Measurements from ENCODE around the gene SLC5A6. TPM values are rescaled to one million over a fixed set of nuclear protein-coding genes. Genes with fewer than 3 reads are reported as not detected.

Gene SLC5A6
- total RNA-seq, 1 experiment from 2014 or later, result 111 TPM

- ChIA-PET CTCF (interaction anchor here (0.6 kb wide), 1 partner anchor 10 kb away, joined by 3 read pairs; no protein-coding TSS in a partner anchor), POLR2A (no interaction called here)
- TF ChIP-seq IRF2 (CRISPR knock-in tag; IDR thresholded peaks at IDR 0.05; ENCODE audit: borderline replicate concordance, low read depth), result no peak
- peak; percentile 20; the same call in 1 of the 2 replicates for TF ChIP-seq GABPB1 (CRISPR knock-in tag; IDR thresholded peaks at IDR 0.05)
- no peak for TF ChIP-seq EMX1 (CRISPR knock-in tag; IDR thresholded peaks at IDR 0.05)
- TF ChIP-seq RELA (CRISPR knock-in tag; IDR thresholded peaks at IDR 0.05; ENCODE audit: borderline replicate concordance), result no peak
- TF ChIP-seq ATF1 (CRISPR knock-in tag; IDR thresholded peaks at IDR 0.05), result no peak
- no peak for TF ChIP-seq ZNF317 (CRISPR knock-in tag; IDR thresholded peaks at IDR 0.05; ENCODE audit: borderline replicate concordance, low read depth)
- no peak for TF ChIP-seq KAT7 (CRISPR knock-in tag; IDR thresholded peaks at IDR 0.05; ENCODE audit: borderline replicate concordance)
- no peaks in the 10 kb centered on the region for H3K4me1 Mint-ChIP-seq
- peaks cover 6% of the 10 kb centered on the region for H3K27me3 Mint-ChIP-seq (ENCODE audit: low read depth)
- no peak overlapping the region for H3K4me3 Mint-ChIP-seq
- DNase-seq (ENCODE audit: low spot score), result no peak
- H3K9me3 Mint-ChIP-seq, result 0 out of 2 replicates have a peak, but pooled peaks cover 5% of the 10 kb centered on the region
- H3K36me3 Mint-ChIP-seq, result no peaks in the 10 kb centered on the region
- no peak for ATAC-seq
- H3K27ac Mint-ChIP-seq, result no peak overlapping the region
Measured at GRCh38 chr2:27179344-27180000, 32.6 kb downstream of the SLC5A6 start.

- H3K27ac Mint-ChIP-seq, result no peak overlapping the region
- H3K4me1 Mint-ChIP-seq, result no peaks in the 10 kb centered on the region
- no peak overlapping the region for H3K4me3 Mint-ChIP-seq
- DNase-seq (ENCODE audit: low spot score) (no peak), ATAC-seq (no peak)
- H3K9me3 Mint-ChIP-seq, result no peaks in the 10 kb centered on the region
- ChIA-PET CTCF (interaction anchor here (1.1 kb wide), 1 partner anchor 13 kb away, joined by 4 read pairs; no protein-coding TSS in a partner anchor), POLR2A (no interaction called here)
- H3K36me3 Mint-ChIP-seq, result no peaks in the 10 kb centered on the region
- H3K27me3 Mint-ChIP-seq (ENCODE audit: low read depth), result peaks cover 6% of the 10 kb centered on the region
- TF ChIP-seq MLX (CRISPR knock-in tag; IDR thresholded peaks at IDR 0.05) (no peak), TEAD1 (CRISPR knock-in tag; IDR thresholded peaks at IDR 0.05) (no peak), ZNF219 (CRISPR knock-in tag; IDR thresholded peaks at IDR 0.05; ENCODE audit: borderline replicate concordance) (no peak), ATF2 (CRISPR knock-in tag; IDR thresholded peaks at IDR 0.05; ENCODE audit: borderline replicate concordance, low read depth) (no peak), NFYB (CRISPR knock-in tag; conservative IDR thresholded peaks at IDR 0.05; ENCODE audit: low read depth) (no peak), ZBTB21 (CRISPR knock-in tag; IDR thresholded peaks at IDR 0.05; ENCODE audit: borderline replicate concordance) (no peak), ESRRA (CRISPR knock-in tag; IDR thresholded peaks at IDR 0.05; ENCODE audit: borderline replicate concordance) (no peak), GRHL2 (CRISPR knock-in tag; IDR thresholded peaks at IDR 0.05; ENCODE audit: insufficient replicate concordance, severe bottlenecking) (no peak), RORB (CRISPR knock-in tag; IDR thresholded peaks at IDR 0.05) (no peak), ATF1 (CRISPR knock-in tag; IDR thresholded peaks at IDR 0.05) (no peak), ZNF425 (CRISPR knock-in tag; conservative IDR thresholded peaks at IDR 0.05) (no peak), ZMAT4 (CRISPR knock-in tag; IDR thresholded peaks at IDR 0.05) (no peak), SMAD3 (CRISPR knock-in tag; IDR thresholded peaks at IDR 0.05; ENCODE audit: borderline replicate concordance) (no peak), EMX1 (CRISPR knock-in tag; IDR thresholded peaks at IDR 0.05) (no peak), HMGXB4 (CRISPR knock-in tag; IDR thresholded peaks at IDR 0.05) (no peak), TP53 (CRISPR knock-in tag; IDR thresholded peaks at IDR 0.05) (no peak), PRDM15 (CRISPR knock-in tag; IDR thresholded peaks at IDR 0.05) (no peak)
Measured at GRCh38 chr2:27178469-27178868, 33.6 kb downstream of the SLC5A6 start.

All from WTC11 (cell line).